T-helper 1 cell treated with Interleukin-12 subunit alpha and Interleukin-12 subunit beta and Interleukin-4 antibody, amounts not matched to agents 30 ng/mL and 1 ng/mL, for 36 hours (primary cell): ENCODE measurements around the gene XPC. TPM values are rescaled to one million over a fixed set of nuclear protein-coding genes. Genes with fewer than 3 reads are reported as not detected.

Source experiments
- total RNA-seq: library from RNA; stranded (reverse); gene quantifications from 2 replicates; pipeline ENCODE4 v1.2.3, GENCODE V29; 2022

XPC gene
- total RNA-seq, 1 donor from 2014 or later, result 56.0 TPM

Other genes with a start within 250 kb of the XPC start
- gene CHCHD4, start 53.7 kb downstream of the XPC start, total RNA-seq, result 13.8 and 14.5 TPM in 2 replicates
- 47.7 and 48.2 TPM in 2 replicates for gene TMEM43, start 53.5 kb downstream of the XPC start, total RNA-seq
- 12.5 and 13.1 TPM in 2 replicates for gene LSM3, start 216 bp upstream of the XPC start, total RNA-seq
- gene SLC6A6, start 224.0 kb upstream of the XPC start, total RNA-seq, result 43.3 and 43.7 TPM in 2 replicates